Hepatocyte (in vitro differentiated cells): ENCODE data around the gene RNF20.

Experiments used
- CTCF ChIP-seq: fragments of 200-600 bp; sonication (generic); IDR thresholded peaks from 2 replicates; pipeline ENCODE4 v1.5.1; 2016; ENCODE audit warnings: antibody characterized with exemption, mild to moderate bottlenecking; ENCODE audit not compliant: poor library complexity
- EZH2phosphoT487 ChIP-seq: fragments of 200-600 bp; sonication (generic); IDR thresholded peaks from one replicate; pipeline ENCODE4 v1.6.1; 2018; ENCODE audit warnings: antibody characterized with exemption, mild to moderate bottlenecking, low read depth, moderate library complexity; ENCODE audit not compliant: unreplicated experiment, severe bottlenecking

GRCh38 chr9:101498323-101498722 is 35.3 kb upstream of the RNF20 start:
- TF ChIP-seq CTCF (no peak), EZH2phosphoT487 (no peak)
